ENCODE measurements around the gene SMTN. TPM values are rescaled to one million over a fixed set of nuclear protein-coding genes. Genes with fewer than 3 reads are reported as not detected.

The SMTN gene
- total RNA-seq, 3 donors from 2014 or later (not counting 1 experiment from before 2014, with no cell fraction given), result 2.1 to 4.3 (median 3.6) TPM

- H3K4me1 Mint-ChIP-seq, result peaks cover 0 to 7% of the 10 kb centered on the region in 2 donors
- no peak overlapping the region for H3K27ac ChIP-seq (ENCODE audit: low read length)
These were observed 35.1 kb upstream of the SMTN start for GRCh38 chr22:31045900-31046538.

GRCh38 chr22:31046539-31047226, 34.4 kb upstream of the SMTN start:
- no peak overlapping the region for H3K4me3 ChIP-seq (ENCODE audit: low read length)
- no peaks in the 10 kb centered on the region for H3K36me3 ChIP-seq (ENCODE audit: control insufficient read depth, insufficient read depth, low read length)
- intact Hi-C loops (cut with micrococcal nuclease), result no loop called here
- no peaks in the 10 kb centered on the region for H3K9me3 Mint-ChIP-seq
- no peak overlapping the region for H3K4me3 Mint-ChIP-seq
- TF ChIP-seq CTCF (IDR thresholded peaks at IDR 0.05), result no peak
- DNase-seq (no peak), ATAC-seq (peak in 1 of 3 donors; percentile 22)
- H3K27ac Mint-ChIP-seq, result no peak overlapping the region
- WGBS (ENCODE audit: insufficient coverage), result 57% methylated on average over 10 of the region's 11 CpGs
- H3K9me3 ChIP-seq (ENCODE audit: control insufficient read depth, insufficient read depth, low read length), result no peaks in the 10 kb centered on the region
- H3K27ac ChIP-seq (ENCODE audit: low read length), result no peak overlapping the region
- peaks cover 0 to 7% of the 10 kb centered on the region in 2 donors for H3K4me1 Mint-ChIP-seq
- H3K27me3 Mint-ChIP-seq (ENCODE audit: low read depth in 2 of 2), result no peaks in the 10 kb centered on the region
- peaks cover 9% of the 10 kb centered on the region for H3K4me1 ChIP-seq (ENCODE audit: control insufficient read depth, insufficient read depth, low read length)
- H3K27me3 ChIP-seq (ENCODE audit: control insufficient read depth, insufficient read depth, low read length), result no peaks in the 10 kb centered on the region
- H3K36me3 Mint-ChIP-seq, result no peaks in the 10 kb centered on the region

More at GRCh38 chr22:31045900-31046538, 35.1 kb upstream of the SMTN start:
- TF ChIP-seq CTCF (IDR thresholded peaks at IDR 0.05), result no peak
- Mint-ChIP-seq H3K36me3 (no peaks in the 10 kb centered on the region), H3K9me3 (no peaks in the 10 kb centered on the region), H3K27me3 (ENCODE audit: low read depth in 2 of 2) (no peaks in the 10 kb centered on the region), H3K27ac (no peak overlapping the region), H3K4me3 (no peak overlapping the region)
- H3K9me3 ChIP-seq (ENCODE audit: control insufficient read depth, insufficient read depth, low read length), result no peaks in the 10 kb centered on the region
- no peak for DNase-seq
- ATAC-seq, result no peak
- H3K4me1 ChIP-seq (ENCODE audit: control insufficient read depth, insufficient read depth, low read length), result peaks cover 9% of the 10 kb centered on the region
- WGBS (ENCODE audit: insufficient coverage), result 73% methylated on average over 4 of the region's 4 CpGs
- no peaks in the 10 kb centered on the region for H3K36me3 ChIP-seq (ENCODE audit: control insufficient read depth, insufficient read depth, low read length)
- H3K27me3 ChIP-seq (ENCODE audit: control insufficient read depth, insufficient read depth, low read length), result no peaks in the 10 kb centered on the region
- intact Hi-C loops (cut with micrococcal nuclease), result no loop called here
- H3K4me3 ChIP-seq (ENCODE audit: low read length), result no peak overlapping the region

DNA sequence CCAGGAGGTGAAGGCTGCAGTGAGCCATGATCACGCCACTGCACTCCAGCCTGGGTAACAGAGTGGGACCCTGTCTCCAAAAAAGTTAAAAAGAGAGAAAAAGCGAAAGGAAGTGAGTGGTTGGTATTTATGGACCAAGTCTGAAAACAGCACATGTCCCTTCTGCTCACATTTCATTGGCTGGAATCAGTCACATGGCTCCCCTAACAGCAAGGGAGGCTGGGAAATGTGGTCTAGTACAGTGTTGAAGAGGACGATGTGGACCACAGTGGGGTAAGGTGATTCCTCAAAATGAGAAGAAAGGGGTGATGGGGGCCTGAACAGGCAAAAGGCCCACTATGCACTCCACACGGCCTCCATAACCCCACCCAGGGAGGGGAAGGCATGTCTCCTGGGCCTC, 32.5 kb upstream of the SMTN start:
- ATAC-seq, result no peak
- Mint-ChIP-seq H3K9me3 (no peaks in the 10 kb centered on the region), H3K4me1 (peaks cover 0 to 7% of the 10 kb centered on the region in 2 donors), H3K27me3 (ENCODE audit: low read depth in 2 of 2) (no peaks in the 10 kb centered on the region), H3K36me3 (no peaks in the 10 kb centered on the region), H3K27ac (no peak overlapping the region), H3K4me3 (no peak overlapping the region)
- TF ChIP-seq CTCF (IDR thresholded peaks at IDR 0.05), result no peak
- 99% methylated on average over 4 of the region's 4 CpGs for WGBS (ENCODE audit: insufficient coverage)
- DNase-seq, result no peak
- Histone ChIP-seq H3K4me1 (ENCODE audit: control insufficient read depth, insufficient read depth, low read length) (peaks cover 9% of the 10 kb centered on the region), H3K9me3 (ENCODE audit: control insufficient read depth, insufficient read depth, low read length) (no peaks in the 10 kb centered on the region), H3K36me3 (ENCODE audit: control insufficient read depth, insufficient read depth, low read length) (no peaks in the 10 kb centered on the region), H3K27ac (ENCODE audit: low read length) (no peak overlapping the region), H3K4me3 (ENCODE audit: low read length) (no peak overlapping the region), H3K27me3 (ENCODE audit: control insufficient read depth, insufficient read depth, low read length) (no peaks in the 10 kb centered on the region)
- intact Hi-C loops (cut with micrococcal nuclease), result no loop called here

Data from natural killer cell (primary cell).